Natural killer cell treated with Interleukin-12 subunit alpha and Interleukin-12 subunit beta and Interleukin-15 and Interleukin-18, amount 100 ng/mL, for 72 hours (primary cell): ENCODE measurements around the gene ROM1. TPM values are rescaled to one million over a fixed set of nuclear protein-coding genes. Genes with fewer than 3 reads are reported as not detected.
"Not testable (repeated sequence)": the region's sequence is repeated elsewhere in the genome, so short reads cannot be mapped to it uniquely, and the experiment has no call there.

Source experiments
- ATAC-seq, 2 donors: fragments of 150-1000 bp; cut with Tn5 transposase in 1 of 2; sonication (Bioruptor Pico), chemical (Tn5 transposase) in 1 of 2; 2 replicates each; pipeline ENCODE4 v1.10.0; 2021
- DNase-seq: peaks from one replicate; pipeline ENCODE4 v3.0.0; 2022; ENCODE audit warnings: low spot score
- H3K27ac Mint-ChIP-seq, 2 donors: 1 replicate in 1 of 2; 2 replicates in 1 of 2; pipeline ENCODE4 v1.8.0; 2022; ENCODE audit warnings: mixed read lengths in 2 of 2, mild to moderate bottlenecking in 1 of 2, moderate library complexity in 1 of 2
- H3K27me3 Mint-ChIP-seq, 2 donors: 1 replicate in 1 of 2; 2 replicates in 1 of 2; pipeline ENCODE4 v1.8.0; 2022; ENCODE audit warnings: mixed read lengths in 2 of 2
- H3K36me3 Mint-ChIP-seq: one replicate; pipeline ENCODE4 v1.8.0; 2022; ENCODE audit warnings: mixed read lengths
- H3K4me1 Mint-ChIP-seq, 2 donors: 1 replicate in 1 of 2; 2 replicates in 1 of 2; pipeline ENCODE4 v1.8.0; 2022; ENCODE audit warnings: low read depth in 2 of 2, mixed read lengths in 2 of 2, mild to moderate bottlenecking in 1 of 2
- H3K4me3 Mint-ChIP-seq: one replicate; pipeline ENCODE4 v1.8.0; 2022; ENCODE audit warnings: mixed read lengths
- H3K9me3 Mint-ChIP-seq: 2 replicates; pipeline ENCODE4 v1.8.0; 2022; ENCODE audit warnings: mixed read lengths
- total RNA-seq, 2 donors: library from RNA; stranded (reverse); gene quantifications; one replicate each; pipeline ENCODE4 v1.2.3, GENCODE V29; 2022

The ROM1 gene, protein sequence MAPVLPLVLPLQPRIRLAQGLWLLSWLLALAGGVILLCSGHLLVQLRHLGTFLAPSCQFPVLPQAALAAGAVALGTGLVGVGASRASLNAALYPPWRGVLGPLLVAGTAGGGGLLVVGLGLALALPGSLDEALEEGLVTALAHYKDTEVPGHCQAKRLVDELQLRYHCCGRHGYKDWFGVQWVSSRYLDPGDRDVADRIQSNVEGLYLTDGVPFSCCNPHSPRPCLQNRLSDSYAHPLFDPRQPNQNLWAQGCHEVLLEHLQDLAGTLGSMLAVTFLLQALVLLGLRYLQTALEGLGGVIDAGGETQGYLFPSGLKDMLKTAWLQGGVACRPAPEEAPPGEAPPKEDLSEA
- 1 to 10 TPM; 4.5 to 4.6 TPM for total RNA-seq

DNA sequence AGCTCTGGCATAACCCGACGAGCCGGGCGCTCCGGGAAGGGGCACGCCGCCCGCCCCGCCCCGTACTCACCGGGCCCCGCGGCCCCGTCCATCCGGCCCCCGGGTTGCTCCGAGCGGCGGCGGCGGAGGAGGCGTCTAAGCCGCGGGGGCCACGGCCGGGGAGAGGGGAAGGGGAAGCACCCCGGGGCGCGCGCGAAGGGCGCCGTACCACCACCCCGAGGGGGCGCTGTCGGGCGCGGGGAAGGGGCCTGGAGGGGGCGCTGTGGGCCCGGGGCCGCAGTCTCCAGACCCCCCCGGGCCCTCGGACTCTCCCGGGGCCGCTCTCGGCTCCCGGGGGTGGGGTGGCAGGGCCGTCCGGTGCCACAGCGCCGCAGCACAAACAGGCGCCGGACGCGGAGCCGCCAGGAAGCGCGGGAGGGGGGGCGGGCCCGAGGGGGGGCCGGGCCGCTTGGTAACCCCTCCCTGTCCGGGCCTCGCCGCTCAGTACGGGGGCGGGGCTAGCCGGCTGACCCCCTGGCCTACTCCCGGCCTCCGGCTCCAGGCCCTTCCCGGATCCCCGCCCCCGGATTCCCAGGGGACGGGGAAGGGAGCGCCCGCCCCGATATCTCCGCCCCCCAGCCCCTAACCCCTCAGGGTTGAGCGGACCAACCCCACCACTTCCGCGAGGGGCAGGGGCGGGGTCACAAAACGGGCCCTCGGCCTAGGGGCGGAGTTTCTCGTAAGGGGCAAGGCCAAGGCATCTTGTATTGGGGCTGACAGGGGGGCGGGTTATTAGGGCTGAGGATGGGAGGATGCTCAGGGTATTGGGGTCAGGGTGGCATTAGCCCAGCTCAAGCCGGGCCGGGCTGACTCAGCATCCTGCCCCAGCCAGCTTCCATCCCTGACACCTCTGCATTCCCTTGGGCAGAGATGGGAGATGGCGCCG, at the start of gene ROM1, which contains the start of gene EML3:
TSS of gene ROM1 (plus strand) at position 892 of the 925 bp plus-strand sequence. CDS start at position 917, 25 bp downstream.
TSS of gene EML3 (minus strand) at position 410 of the 925 bp plus-strand sequence. CDS start at position 92, 318 bp downstream.
- Mint-ChIP-seq H3K36me3 (no peaks in the 10 kb centered on the region), H3K4me1 (peaks cover 38 to 43% of the 10 kb centered on the region in 2 donors), H3K27me3 (no peaks in the 10 kb centered on the region), H3K9me3 (no peaks in the 10 kb centered on the region), H3K27ac (peak within 1 kb of the TSS; percentile 93 to 97), H3K4me3 (peak within 1 kb of the TSS; percentile 98)
- peak; percentile 84 to 88 for ATAC-seq
- DNase-seq = peak; percentile 90

DNA sequence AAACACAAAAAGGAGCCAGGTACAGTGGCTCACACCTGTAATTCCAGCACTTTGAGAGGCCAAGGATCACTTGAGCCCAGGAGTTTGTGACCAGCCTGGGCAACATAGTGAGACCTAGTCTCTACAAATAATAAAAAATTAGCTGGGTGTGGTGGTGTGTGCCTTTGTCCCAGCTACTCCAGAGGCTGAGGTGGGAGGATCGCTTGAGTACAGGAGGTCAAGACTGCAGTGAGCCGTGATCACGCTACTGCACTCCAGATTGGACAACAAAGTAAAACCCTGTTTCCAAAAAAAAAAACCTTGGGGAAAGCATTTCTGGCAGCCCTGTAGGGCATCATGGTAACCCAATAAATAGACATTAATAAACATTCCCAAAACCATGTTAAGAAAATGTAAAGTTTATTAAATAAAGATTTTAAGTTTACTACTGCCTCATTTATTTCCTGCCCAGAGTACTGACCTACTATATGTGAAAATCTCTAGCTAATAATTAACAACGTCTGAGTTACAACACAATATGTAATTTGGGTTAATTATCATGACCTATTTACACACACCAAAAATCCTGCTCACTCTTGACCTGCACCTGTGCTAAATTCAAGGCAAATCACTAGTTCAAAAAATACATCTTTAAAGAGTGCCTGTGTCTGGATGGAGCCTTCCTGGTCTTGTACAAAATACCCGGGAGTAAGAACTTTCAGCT, 47.8 kb upstream of the ROM1 start:
- ATAC-seq (no peak), DNase-seq (no peak)
- Mint-ChIP-seq H3K27me3 (no peaks in the 10 kb centered on the region), H3K4me3 (no peak overlapping the region), H3K9me3 (no peaks in the 10 kb centered on the region), H3K4me1 (peaks cover 32 to 40% of the 10 kb centered on the region in 2 donors), H3K36me3 (peaks cover 34% of the 10 kb centered on the region), H3K27ac (peak overlapping the region in 1 of 2 donors; percentile 25)

DNA sequence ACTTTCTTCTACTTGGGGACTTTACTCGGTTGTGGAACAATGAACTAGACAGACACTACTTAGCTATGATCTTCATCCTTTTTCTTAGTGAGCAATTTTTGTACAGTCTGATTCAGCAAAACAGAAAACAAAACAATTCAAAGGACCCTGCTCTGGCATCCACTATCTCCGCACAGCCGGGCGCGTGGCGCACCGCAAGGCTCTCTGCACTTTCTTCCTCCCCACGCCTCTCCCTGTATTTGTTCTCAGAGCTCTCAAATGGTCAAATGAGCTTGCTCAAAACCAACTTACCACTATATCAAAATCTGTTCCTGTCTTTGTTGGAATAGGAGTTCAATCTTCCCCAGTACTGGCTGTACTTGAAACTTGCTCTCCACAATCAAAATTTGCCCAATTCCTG, 46.8 kb upstream of the ROM1 start:
- H3K4me3 Mint-ChIP-seq = no peak overlapping the region
- DNase-seq = no peak
- peaks cover 43% of the 10 kb centered on the region for H3K36me3 Mint-ChIP-seq
- peak overlapping the region; percentile 9 to 25 for H3K27ac Mint-ChIP-seq
- no peaks in the 10 kb centered on the region for H3K9me3 Mint-ChIP-seq
- peaks cover 32 to 42% of the 10 kb centered on the region in 2 donors for H3K4me1 Mint-ChIP-seq
- no peaks in the 10 kb centered on the region for H3K27me3 Mint-ChIP-seq
- ATAC-seq = no peak

DNA sequence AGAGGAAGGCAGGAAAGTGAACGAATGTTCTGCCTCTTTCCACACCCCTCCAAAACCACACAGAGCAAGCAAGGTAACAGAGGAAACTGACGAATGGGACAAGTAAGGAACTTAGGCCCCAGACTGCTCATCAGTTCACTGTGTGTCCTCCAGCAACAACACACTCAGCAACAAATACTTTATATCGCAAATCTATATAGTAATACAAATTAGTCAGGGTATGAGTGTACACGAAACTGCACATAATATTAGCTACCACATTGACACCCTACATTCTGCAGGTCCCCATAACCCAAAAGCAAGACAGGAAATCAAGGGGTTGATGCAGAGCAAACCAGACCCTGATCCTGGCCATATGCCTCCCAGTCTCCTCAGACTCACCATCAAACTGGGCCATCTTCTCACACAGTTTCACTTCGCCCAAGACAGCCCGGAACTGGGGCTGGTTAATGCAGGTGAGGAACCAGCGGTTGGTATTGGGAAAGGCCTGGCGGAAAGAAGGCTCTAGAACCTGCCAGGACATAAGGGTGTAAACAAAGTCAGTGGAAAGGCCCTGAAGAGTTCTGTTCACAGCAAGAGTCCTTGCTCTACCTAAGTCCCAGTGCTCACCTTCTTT, 45.9 kb upstream of the ROM1 start:
- H3K4me3 Mint-ChIP-seq = peak overlapping the region; percentile 42
- no peaks in the 10 kb centered on the region for H3K9me3 Mint-ChIP-seq
- peaks cover 45% of the 10 kb centered on the region for H3K36me3 Mint-ChIP-seq
- DNase-seq = no peak
- H3K27ac Mint-ChIP-seq = peak overlapping the region; percentile 6 to 9
- no peak for ATAC-seq
- no peaks in the 10 kb centered on the region for H3K27me3 Mint-ChIP-seq
- H3K4me1 Mint-ChIP-seq = peaks cover 35 to 43% of the 10 kb centered on the region in 2 donors

DNA sequence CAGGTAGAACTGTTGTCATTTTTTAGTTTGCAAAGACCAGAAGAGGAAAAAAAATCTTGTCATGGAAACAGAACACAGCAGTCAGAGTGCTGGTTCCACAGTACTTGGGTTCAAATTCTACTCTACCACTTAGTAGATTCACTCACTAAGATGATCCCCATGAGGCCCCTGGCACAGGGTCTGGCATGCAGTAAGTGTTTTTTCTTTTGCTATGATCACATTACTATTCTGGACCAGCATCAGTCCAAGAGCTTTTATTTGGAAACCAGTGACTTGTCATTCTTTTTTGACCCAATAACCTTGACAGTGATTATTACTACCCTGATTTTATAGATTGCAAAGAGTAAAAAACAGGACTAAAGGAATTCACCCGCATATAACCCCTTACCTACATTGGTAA, 43.4 kb upstream of the ROM1 start:
- peak overlapping the region in 1 of 2 donors; percentile 98 for H3K27ac Mint-ChIP-seq
- peak overlapping the region; percentile 4 for H3K4me3 Mint-ChIP-seq
- peaks cover 57% of the 10 kb centered on the region for H3K36me3 Mint-ChIP-seq
- no peaks in the 10 kb centered on the region for H3K9me3 Mint-ChIP-seq
- H3K4me1 Mint-ChIP-seq = peaks cover 54 to 61% of the 10 kb centered on the region in 2 donors
- DNase-seq (no peak), ATAC-seq (no peak)
- H3K27me3 Mint-ChIP-seq = no peaks in the 10 kb centered on the region

DNA sequence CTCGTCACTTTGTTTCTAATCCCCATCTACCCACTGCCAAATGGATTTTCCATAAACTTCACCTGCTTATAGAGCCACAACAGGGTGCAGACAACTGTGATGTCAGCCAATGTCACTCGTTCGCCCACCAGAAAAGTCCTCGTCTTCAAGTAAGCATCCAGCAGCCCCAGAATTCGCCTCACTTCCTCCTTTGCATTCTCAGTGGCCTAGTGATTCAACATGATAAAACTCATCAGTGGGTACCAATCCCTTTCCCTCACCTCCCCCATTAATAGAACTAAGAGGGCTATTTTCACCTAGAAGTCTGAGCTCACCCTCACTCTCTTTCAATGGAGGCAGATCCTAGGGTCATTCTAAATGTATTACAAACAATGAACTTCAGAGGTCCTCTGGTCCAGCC, 42.2 kb upstream of the ROM1 start:
- Mint-ChIP-seq H3K4me1 (peaks cover 60% of the 10 kb centered on the region in 2 donors), H3K27ac (peak overlapping the region; percentile 97 to 98), H3K4me3 (peak overlapping the region; percentile 97), H3K36me3 (peaks cover 51% of the 10 kb centered on the region)
- not testable (repeated sequence) for H3K9me3 Mint-ChIP-seq, ATAC-seq, DNase-seq, H3K27me3 Mint-ChIP-seq

DNA sequence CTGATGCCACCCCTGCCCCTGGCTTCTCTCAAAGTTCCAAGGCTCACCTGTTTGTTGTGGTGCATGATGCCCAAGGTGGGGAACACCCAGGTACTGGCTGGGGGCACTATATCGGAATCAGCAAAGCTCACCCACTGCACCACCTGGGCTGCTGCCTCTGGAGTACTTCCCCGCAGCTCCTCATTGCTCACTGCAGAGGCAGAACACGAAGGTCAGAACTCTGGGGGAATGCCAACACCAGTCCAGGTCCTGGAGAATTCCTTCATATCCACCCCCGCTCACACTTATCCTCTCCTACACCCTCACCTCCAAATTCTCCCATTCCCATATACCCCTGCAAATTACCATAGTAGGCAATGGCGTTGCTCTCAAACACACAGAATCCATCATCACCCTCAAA, 41.6 kb upstream of the ROM1 start:
- ATAC-seq, DNase-seq, H3K9me3 Mint-ChIP-seq, H3K27me3 Mint-ChIP-seq: not testable (repeated sequence)
- H3K4me3 Mint-ChIP-seq = peak overlapping the region; percentile 97
- H3K36me3 Mint-ChIP-seq = peaks cover 45% of the 10 kb centered on the region
- peaks cover 55 to 56% of the 10 kb centered on the region in 2 donors for H3K4me1 Mint-ChIP-seq
- H3K27ac Mint-ChIP-seq = peak overlapping the region; percentile 97 to 98

DNA sequence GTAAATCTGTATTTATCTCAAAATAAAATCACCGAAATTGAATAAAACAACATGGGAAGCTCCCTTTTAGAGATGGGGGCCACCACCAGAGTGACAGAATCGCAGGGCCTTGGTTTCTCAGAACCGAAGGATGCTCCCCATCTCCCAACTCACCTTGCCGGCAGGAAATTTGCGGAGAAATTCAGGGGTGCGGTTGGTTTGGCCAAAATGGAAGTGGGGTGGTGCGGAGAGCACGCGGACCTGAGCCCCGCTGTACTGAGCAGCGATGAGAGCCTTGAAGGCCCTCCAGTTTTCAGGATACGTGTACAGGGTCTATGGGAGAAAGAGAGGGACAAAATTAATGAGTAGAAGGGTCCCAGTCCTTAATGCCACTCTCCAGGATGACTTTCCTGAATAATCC, 40.6 kb upstream of the ROM1 start:
- Mint-ChIP-seq H3K4me1 (peaks cover 46 to 48% of the 10 kb centered on the region in 2 donors), H3K36me3 (peaks cover 39% of the 10 kb centered on the region), H3K27ac (peak overlapping the region; percentile 97 to 98), H3K4me3 (peak overlapping the region; percentile 97), H3K27me3 (no peaks in the 10 kb centered on the region), H3K9me3 (no peaks in the 10 kb centered on the region)
- DNase-seq (no peak), ATAC-seq (no peak)

DNA sequence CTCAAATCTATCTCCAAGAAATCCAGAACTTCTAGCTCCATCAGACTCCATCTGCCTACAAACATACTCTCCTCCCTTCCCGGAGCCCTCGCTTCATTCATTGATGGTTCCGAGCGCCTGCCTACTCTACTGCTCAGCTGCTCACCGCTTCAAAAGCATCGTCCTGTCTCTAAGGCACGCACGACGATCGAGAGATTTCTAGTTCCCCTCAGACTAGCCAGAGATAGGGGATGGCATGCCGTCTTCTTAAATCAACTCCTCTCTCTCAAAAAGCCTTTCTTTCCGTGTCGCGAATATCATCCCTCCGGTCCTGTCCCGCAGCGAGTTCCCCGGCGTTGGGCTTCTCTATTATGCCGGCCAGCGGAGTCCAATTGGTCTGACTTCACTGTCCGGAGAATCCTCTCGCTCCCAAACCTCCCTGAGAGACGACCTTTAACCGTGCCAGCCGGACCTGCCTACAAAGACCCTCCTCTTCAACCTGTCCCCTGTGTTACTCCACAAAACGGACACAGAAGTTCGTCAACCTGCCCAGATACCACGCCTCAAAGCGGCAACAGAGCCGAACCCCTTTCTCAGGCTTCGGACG, 40.0 kb upstream of the ROM1 start:
- DNase-seq = no peak

DNA sequence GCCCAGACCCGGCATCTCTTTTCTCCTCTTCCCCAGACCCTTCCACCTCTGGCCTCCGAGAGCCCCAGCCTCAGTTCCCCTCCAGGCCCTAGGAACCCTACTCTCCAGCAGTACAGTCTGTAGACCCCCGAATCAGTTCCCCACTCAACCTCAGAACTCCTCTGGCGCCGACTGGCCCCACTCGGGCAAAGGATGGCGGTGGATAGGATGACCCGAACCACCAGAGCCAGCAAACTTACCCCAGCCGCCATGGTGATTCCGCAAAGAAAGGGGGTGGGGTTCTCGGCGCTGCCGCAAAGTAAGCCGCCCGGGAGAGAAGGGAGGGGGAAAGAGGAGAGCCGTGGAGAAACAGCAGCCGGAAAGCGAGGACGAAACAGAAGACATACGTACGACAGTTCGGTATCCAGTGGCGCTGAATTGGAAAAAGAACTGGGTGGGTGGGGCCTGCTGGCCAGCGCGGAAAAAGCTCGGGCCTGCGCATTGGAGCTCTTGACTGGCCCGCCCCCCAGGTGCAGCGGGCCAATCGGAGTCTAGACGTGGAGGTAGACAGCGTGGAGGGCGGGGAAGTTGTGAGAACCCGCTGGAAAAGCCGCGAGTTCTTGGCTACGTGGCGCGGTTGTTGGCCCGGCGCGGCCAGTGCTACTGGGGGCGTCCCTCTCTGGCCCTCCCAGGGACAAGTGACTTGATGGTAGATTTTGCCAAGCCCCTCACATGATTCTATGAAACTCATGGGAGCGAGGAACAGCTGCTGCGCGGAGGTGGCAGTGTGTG, 39.3 kb upstream of the ROM1 start, which contains the start of gene EEF1G:
TSS of gene EEF1G (minus strand) at position 300 of the 771 bp plus-strand sequence. CDS start at position 251, 49 bp downstream.
- ATAC-seq = peak; percentile 98
- DNase-seq = peak; percentile 99
- peak within 1 kb of the TSS; percentile 97 to 98 for H3K27ac Mint-ChIP-seq
- H3K4me3 Mint-ChIP-seq = peak within 1 kb of the TSS; percentile 97
- no peaks in the 10 kb centered on the region for H3K27me3 Mint-ChIP-seq
- H3K4me1 Mint-ChIP-seq = peaks cover 45 to 48% of the 10 kb centered on the region in 2 donors
- peaks cover 38% of the 10 kb centered on the region for H3K36me3 Mint-ChIP-seq
- no peaks in the 10 kb centered on the region for H3K9me3 Mint-ChIP-seq

More for the DNA sequence above, 40.0 kb upstream of the ROM1 start:
- no peaks in the 10 kb centered on the region for H3K9me3 Mint-ChIP-seq
- peak overlapping the region; percentile 97 for H3K4me3 Mint-ChIP-seq
- H3K27ac Mint-ChIP-seq = peak overlapping the region; percentile 97 to 98
- H3K4me1 Mint-ChIP-seq = peaks cover 45 to 48% of the 10 kb centered on the region in 2 donors
- no peak for ATAC-seq
- H3K36me3 Mint-ChIP-seq = peaks cover 38% of the 10 kb centered on the region
- H3K27me3 Mint-ChIP-seq = no peaks in the 10 kb centered on the region

DNA sequence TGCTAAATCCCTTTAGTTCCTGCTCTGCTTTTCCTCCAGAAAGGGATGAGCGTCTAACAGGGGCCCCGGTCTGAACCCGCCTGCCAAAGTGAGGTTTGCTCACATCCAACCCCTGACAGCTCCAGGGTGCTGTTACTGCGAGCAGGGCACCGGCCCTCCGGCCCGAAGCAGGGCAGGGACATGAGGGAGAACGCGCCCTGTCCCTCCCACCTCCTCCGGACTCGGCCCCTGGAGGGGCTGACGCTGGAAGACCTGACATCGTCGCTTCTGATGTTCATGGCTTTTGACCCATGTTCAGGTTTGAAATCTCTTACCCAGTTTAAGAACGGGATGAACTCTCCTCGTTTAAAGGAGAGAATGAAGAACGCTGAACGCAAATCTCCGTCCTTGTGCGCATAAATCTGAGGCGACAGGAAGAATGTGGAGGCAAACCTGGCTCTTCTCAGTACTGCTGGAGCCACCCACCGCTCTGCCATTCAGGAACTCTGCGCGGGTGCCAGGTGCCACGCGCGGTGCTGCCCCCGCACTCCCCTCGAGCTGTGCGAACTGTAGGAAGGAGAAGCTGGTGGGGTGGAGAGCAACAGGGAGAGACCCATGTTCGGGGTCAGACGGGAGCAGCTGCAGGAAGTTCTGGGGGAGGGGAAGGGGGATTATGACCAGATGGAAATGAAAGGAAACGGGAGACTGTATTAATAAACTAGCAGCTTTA, 38.5 kb upstream of the ROM1 start:
- peak overlapping the region; percentile 97 for H3K4me3 Mint-ChIP-seq
- no peaks in the 10 kb centered on the region for H3K9me3 Mint-ChIP-seq
- H3K27me3 Mint-ChIP-seq = no peaks in the 10 kb centered on the region
- peaks cover 45 to 48% of the 10 kb centered on the region in 2 donors for H3K4me1 Mint-ChIP-seq
- DNase-seq (no peak), ATAC-seq (peak; percentile 16 to 25)
- H3K27ac Mint-ChIP-seq = peak overlapping the region; percentile 97 to 98
- peaks cover 38% of the 10 kb centered on the region for H3K36me3 Mint-ChIP-seq
